HepG2 (cell line): ENCODE results near the gene KLHL17. TPM values are rescaled to one million over a fixed set of nuclear protein-coding genes. Genes with fewer than 3 reads are reported as not detected.

Source experiments
- BRD4 ChIP-seq: sonication (generic); formaldehyde crosslinking; IDR thresholded peaks from 2 replicates; pipeline ENCODE4 v1.4.0; 2020; ENCODE audit warnings: missing genetic modification reagents
- ETV5 ChIP-seq: IDR thresholded peaks from 2 replicates; pipeline ENCODE4 v1.6.1; 2018; ENCODE audit warnings: missing biosample characterization, missing genetic modification reagents, inconsistent platforms, borderline replicate concordance
- HIVEP1 ChIP-seq: sonication (generic); formaldehyde crosslinking; IDR thresholded peaks from 2 replicates; pipeline ENCODE4 v1.4.0; 2020; ENCODE audit warnings: mild to moderate bottlenecking, missing genetic modification reagents
- HNRNPH1 ChIP-seq: fragments of 200-400 bp; formaldehyde crosslinking; optimal IDR thresholded peaks from 2 replicates; pipeline ENCODE3; 2017; ENCODE audit warnings: mild to moderate bottlenecking, low read depth, low read length
- KAT8 ChIP-seq: IDR thresholded peaks from 2 replicates; pipeline ENCODE4 v1.6.1; 2016; ENCODE audit warnings: missing genetic modification reagents, missing compliant biosample characterization
- NR3C1 ChIP-seq: sonication (generic); formaldehyde crosslinking; IDR thresholded peaks from 2 replicates; pipeline ENCODE4 v1.4.0; 2020; ENCODE audit warnings: missing genetic modification reagents
- PTBP1 ChIP-seq: fragments of 200-400 bp; formaldehyde crosslinking; IDR thresholded peaks from 2 replicates; pipeline ENCODE4 v1.6.1; 2018; ENCODE audit warnings: low read length, low read depth; ENCODE audit not compliant: poor library complexity, severe bottlenecking
- ZFX ChIP-seq: sonication (generic); formaldehyde crosslinking; IDR thresholded peaks from 2 replicates; pipeline ENCODE4 v1.4.0; 2020; ENCODE audit warnings: mild to moderate bottlenecking, low read depth, missing genetic modification reagents, moderate library complexity
- ZNF121 ChIP-seq: sonication (generic); formaldehyde crosslinking; IDR thresholded peaks from 2 replicates; pipeline ENCODE4 v1.5.0; 2020; ENCODE audit warnings: mild to moderate bottlenecking, missing genetic modification reagents
- ZNF367 ChIP-seq: sonication (generic); formaldehyde crosslinking; IDR thresholded peaks from 2 replicates; pipeline ENCODE4 v1.4.0; 2020; ENCODE audit warnings: missing genetic modification reagents, borderline replicate concordance
- ZNF652 ChIP-seq: IDR thresholded peaks from 2 replicates; pipeline ENCODE4 v1.6.1; 2016; ENCODE audit warnings: low read depth, borderline replicate concordance
- ZNF776 ChIP-seq: sonication (generic); formaldehyde crosslinking; IDR thresholded peaks from 2 replicates; pipeline ENCODE4 v1.4.0; 2020; ENCODE audit warnings: mild to moderate bottlenecking, missing genetic modification reagents
- ZNF788 ChIP-seq: sonication (generic); formaldehyde crosslinking; IDR thresholded peaks from 2 replicates; pipeline ENCODE4 v1.5.0; 2020; ENCODE audit warnings: mild to moderate bottlenecking, missing genetic modification reagents, borderline replicate concordance
- ZNF790 ChIP-seq: sonication (generic); formaldehyde crosslinking; IDR thresholded peaks from 2 replicates; pipeline ENCODE4 v1.8.0; 2022; ENCODE audit warnings: missing genetic modification reagents, mild to moderate bottlenecking, borderline replicate concordance
- ZSCAN30 ChIP-seq: sonication (generic); formaldehyde crosslinking; IDR thresholded peaks from 2 replicates; pipeline ENCODE4 v1.5.0; 2020; ENCODE audit warnings: mild to moderate bottlenecking, missing genetic modification reagents
- polyA plus RNA-seq, 8 experiments: library from polyadenylated mRNA; depleted of rRNA in 3 of 8; stranded (reverse) in 7 of 8; unstranded in 1 of 8; fragments of >200 nt; fragmentation: Illumina TruSeq in 4 of 8; extraction: Trizol in 4 of 8; gene quantifications; 2 replicates each; pipeline versions ENCODE4 v1.2.1 to v1.2.3, GENCODE V29; 2011 to 2016; ENCODE audit warnings: low read depth in 4 of 8, missing spikeins in 1 of 8, mixed read lengths in 1 of 8; ENCODE audit not compliant: insufficient read depth in 1 of 8
- total RNA-seq, 5 experiments: library from RNA; depleted of rRNA; stranded (reverse); fragments of >200 nt; fragmentation: Illumina TruSeq; extraction: Trizol; gene quantifications; 2 replicates each; pipeline ENCODE4 v1.2.3, GENCODE V29; 2016; ENCODE audit warnings: low read depth in 1 of 5
- TF ChIP-seq, protein P1 (sequence below): sonication (generic); formaldehyde crosslinking; IDR thresholded peaks from 2 replicates; pipeline ENCODE4 v1.4.0; 2020; ENCODE audit warnings: mild to moderate bottlenecking, missing genetic modification reagents
- TF ChIP-seq, protein P2 (sequence below): sonication (generic); formaldehyde crosslinking; IDR thresholded peaks from 2 replicates; pipeline ENCODE4 v1.9.0; 2022; ENCODE audit warnings: missing genetic modification reagents, mild to moderate bottlenecking, borderline replicate concordance
- TF ChIP-seq, protein P3 (sequence below): sonication (generic); formaldehyde crosslinking; IDR thresholded peaks from 2 replicates; pipeline ENCODE4 v1.4.0; 2020; ENCODE audit warnings: missing genetic modification reagents

KLHL17 gene
- total and polyA plus RNA-seq, 2 of the 13 experiments (the other 11 are each of a cell fraction or from before 2014, with no cell fraction given): 9.3 to 24.7 TPM

DNA sequence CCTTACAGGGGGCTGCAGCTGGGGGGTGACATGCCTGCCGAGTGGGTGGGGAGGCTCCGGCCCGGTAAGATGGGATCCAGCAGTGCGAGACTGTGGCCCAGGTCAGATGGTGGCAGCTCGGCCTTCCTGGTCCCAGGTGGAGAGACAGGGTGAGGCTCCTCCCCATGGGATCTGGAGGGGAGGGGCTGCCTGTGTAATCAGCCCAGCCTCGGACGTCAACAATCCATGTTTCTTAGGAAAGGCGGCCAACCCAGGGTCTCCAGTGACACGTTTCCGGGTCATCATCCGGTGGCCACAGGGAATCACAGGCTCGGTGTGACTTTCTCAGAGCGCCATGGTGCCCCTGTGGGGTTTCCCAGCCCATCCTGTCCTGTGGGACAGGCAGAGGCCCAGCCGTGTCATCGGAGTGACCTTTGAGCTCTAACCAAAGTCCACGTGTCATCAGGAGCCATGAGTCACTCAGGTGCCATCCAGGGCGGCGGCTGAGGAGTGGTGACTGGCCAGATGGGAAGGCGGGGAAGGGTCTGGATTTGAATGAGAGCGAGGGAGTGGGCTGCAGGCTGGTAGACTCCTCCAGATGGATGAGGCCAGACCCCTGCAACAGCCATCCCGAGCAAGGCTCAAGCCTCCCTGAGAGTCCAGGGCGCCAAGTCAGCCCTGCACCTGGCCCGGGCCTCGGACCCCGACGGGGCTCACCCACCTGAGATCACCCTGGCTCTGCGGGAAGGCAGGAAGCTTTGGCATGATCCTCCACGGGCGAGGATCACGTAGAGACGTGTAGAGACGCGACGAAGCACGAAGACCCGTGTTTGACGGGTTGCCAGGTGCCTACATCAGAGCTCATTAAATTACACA is 46.1 kb downstream of the KLHL17 start (continued):
- TF ChIP-seq ZNF652 (CRISPR knock-in tag) (no peak), HIVEP1 (CRISPR knock-in tag) (peak; percentile 100), NR3C1 (no peak), ZNF776 (CRISPR knock-in tag) (no peak), BRD4 (CRISPR knock-in tag) (peak; percentile 74), KAT8 (CRISPR knock-in tag) (peak; percentile 87), ZNF788 (peak; percentile 92; the same call in 1 of the 2 replicates), ZFX (CRISPR knock-in tag) (peak; percentile 93), ZSCAN30 (0 out of 2 replicates have a peak, but pooled peaks have one; percentile 55), ETV5 (CRISPR knock-in tag) (peak; percentile 87; the same call in 1 of the 2 replicates), ZNF367 (CRISPR knock-in tag) (no peak), HNRNPH1 (no peak), PTBP1 (no peak), ZNF121 (CRISPR knock-in tag) (peak; percentile 57; the same call in 1 of the 2 replicates), ZNF790 (no peak; the same call in 1 of the 2 replicates)
- TF ChIP-seq, protein P1, sequence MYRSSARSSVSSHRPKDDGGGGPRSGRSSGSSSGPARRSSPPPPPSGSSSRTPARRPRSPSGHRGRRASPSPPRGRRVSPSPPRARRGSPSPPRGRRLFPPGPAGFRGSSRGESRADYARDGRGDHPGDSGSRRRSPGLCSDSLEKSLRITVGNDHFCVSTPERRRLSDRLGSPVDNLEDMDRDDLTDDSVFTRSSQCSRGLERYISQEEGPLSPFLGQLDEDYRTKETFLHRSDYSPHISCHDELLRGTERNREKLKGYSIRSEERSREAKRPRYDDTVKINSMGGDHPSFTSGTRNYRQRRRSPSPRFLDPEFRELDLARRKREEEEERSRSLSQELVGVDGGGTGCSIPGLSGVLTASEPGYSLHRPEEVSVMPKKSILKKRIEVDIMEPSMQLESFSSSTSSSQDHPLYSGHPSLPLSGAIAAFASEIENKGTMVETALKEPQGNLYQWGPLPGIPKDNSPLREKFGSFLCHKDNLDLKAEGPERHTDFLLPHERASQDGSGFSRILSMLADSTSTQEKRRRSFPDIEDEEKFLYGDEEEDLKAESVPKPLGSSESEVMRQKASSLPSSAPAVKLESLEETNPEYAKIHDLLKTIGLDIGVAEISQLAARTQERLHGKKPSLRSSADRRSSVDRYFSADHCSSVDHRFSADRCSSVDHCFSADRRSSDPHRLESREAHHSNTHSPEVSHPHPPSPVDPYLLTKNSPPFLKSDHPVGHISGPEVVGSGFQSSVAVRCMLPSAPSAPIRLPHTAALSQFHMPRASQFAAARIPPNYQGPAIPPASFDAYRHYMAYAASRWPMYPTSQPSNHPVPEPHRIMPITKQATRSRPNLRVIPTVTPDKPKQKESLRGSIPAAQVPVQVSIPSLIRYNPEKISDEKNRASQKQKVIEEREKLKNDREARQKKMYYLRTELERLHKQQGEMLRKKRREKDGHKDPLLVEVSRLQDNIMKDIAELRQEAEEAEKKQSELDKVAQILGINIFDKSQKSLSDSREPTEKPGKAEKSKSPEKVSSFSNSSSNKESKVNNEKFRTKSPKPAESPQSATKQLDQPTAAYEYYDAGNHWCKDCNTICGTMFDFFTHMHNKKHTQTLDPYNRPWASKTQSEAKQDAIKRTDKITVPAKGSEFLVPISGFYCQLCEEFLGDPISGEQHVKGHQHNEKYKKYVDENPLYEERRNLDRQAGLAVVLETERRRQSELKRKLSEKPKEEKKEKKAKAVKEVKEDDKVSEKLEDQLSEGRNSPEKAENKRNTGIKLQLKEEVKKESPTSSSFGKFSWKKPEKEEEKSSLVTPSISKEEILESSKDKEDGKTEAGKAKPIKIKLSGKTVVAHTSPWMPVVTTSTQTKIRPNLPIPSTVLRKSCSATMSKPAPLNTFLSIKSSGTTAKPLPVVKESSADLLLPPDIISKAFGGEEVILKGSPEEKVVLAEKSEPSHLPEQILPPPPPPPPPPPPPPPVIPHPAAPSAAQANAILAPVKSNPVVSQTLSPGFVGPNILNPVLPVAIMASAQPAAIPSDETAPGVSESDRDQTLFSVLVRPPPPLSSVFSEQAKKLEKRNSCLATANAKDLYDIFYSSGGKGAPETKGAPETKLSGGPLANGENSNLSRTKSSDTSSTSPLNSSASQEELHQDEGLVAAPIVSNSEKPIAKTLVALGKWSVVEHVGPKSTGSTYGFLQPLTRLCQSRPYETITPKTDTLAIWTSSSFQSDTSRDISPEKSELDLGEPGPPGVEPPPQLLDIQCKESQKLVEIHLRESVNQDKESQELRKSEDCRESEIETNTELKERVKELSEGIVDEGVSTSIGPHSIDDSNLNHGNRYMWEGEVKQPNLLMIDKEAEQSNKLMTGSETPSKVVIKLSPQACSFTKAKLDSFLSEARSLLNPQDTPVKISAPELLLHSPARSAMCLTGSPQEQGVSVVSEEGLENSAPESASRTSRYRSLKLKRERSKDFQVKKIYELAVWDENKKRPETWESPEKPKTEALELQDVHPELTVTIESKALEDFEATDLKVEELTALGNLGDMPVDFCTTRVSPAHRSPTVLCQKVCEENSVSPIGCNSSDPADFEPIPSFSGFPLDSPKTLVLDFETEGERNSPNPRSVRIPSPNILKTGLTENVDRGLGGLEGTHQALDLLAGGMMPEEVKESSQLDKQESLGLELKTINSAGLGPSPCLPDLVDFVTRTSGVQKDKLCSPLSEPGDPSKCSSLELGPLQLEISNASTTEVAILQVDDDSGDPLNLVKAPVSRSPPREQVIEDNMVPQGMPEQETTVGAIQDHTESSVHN (CRISPR knock-in tag): no peak; the same call in 1 of the 2 replicates
- TF ChIP-seq, protein P2, sequence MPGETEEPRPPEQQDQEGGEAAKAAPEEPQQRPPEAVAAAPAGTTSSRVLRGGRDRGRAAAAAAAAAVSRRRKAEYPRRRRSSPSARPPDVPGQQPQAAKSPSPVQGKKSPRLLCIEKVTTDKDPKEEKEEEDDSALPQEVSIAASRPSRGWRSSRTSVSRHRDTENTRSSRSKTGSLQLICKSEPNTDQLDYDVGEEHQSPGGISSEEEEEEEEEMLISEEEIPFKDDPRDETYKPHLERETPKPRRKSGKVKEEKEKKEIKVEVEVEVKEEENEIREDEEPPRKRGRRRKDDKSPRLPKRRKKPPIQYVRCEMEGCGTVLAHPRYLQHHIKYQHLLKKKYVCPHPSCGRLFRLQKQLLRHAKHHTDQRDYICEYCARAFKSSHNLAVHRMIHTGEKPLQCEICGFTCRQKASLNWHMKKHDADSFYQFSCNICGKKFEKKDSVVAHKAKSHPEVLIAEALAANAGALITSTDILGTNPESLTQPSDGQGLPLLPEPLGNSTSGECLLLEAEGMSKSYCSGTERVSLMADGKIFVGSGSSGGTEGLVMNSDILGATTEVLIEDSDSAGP: peak; percentile 85
- TF ChIP-seq, protein P3, sequence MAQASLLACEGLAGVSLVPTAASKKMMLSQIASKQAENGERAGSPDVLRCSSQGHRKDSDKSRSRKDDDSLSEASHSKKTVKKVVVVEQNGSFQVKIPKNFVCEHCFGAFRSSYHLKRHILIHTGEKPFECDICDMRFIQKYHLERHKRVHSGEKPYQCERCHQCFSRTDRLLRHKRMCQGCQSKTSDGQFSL: peak; percentile 56; the same call in 1 of the 2 replicates
